ENCODE data around the gene CABCOCO1.

DNA sequence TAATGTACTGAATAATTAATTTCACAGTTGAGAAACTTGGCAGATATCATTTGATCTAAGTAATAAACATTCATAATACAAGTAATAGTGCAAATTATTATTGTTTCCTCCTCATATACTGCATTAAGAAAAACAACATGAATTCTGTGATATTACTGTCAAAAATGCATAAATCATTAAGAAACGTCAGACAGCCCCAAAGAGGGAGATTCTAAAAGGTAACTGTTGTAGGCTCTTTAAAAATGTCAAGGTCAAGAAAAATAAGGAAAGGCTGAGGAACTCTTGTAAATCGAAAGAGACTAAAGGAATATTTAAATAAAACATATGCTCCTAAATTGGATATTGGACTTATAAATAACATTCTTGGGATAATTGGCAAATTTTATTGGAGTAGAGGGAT is 67.9 kb downstream of the CABCOCO1 start:
- TF ChIP-seq, protein P1, sequence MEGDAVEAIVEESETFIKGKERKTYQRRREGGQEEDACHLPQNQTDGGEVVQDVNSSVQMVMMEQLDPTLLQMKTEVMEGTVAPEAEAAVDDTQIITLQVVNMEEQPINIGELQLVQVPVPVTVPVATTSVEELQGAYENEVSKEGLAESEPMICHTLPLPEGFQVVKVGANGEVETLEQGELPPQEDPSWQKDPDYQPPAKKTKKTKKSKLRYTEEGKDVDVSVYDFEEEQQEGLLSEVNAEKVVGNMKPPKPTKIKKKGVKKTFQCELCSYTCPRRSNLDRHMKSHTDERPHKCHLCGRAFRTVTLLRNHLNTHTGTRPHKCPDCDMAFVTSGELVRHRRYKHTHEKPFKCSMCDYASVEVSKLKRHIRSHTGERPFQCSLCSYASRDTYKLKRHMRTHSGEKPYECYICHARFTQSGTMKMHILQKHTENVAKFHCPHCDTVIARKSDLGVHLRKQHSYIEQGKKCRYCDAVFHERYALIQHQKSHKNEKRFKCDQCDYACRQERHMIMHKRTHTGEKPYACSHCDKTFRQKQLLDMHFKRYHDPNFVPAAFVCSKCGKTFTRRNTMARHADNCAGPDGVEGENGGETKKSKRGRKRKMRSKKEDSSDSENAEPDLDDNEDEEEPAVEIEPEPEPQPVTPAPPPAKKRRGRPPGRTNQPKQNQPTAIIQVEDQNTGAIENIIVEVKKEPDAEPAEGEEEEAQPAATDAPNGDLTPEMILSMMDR (conservative IDR thresholded peaks at IDR 0.05), result no peak
- TF ChIP-seq ZFX (IDR thresholded peaks at IDR 0.05), result no peak
